ENCODE data around the gene PRADC1. TPM values are rescaled to one million over a fixed set of nuclear protein-coding genes. Genes with fewer than 3 reads are reported as not detected.

PRADC1 gene
- total RNA-seq, 1 donor from 2014 or later: 17.7 TPM

- Histone ChIP-seq H3K36me3 (ENCODE audit: control insufficient read depth in 3 of 3, insufficient read depth in 3 of 3, low read length in 3 of 3) (peaks cover 52 to 62% (median 61%) of the 10 kb centered on the region in 3 donors), H3K4me3 (ENCODE audit: low read length in 3 of 3) (no peak overlapping the region)
Observed at GRCh38 chr2:73253400-73253799, 20.4 kb upstream of the PRADC1 start.

GRCh38 chr2:73252238-73253027 lies 19.4 kb upstream of the PRADC1 start:
- no peaks in the 10 kb centered on the region for H3K9me3 ChIP-seq (ENCODE audit: control insufficient read depth in 3 of 3, low read length in 3 of 3)
- H3K9ac ChIP-seq (ENCODE audit: low read depth in 1 of 3, low read length in 3 of 3): no peak overlapping the region
- peaks cover 59 to 70% (median 69%) of the 10 kb centered on the region in 3 donors for H3K36me3 ChIP-seq (ENCODE audit: control insufficient read depth in 3 of 3, insufficient read depth in 3 of 3, low read length in 3 of 3)
- no peak overlapping the region for H3K27ac ChIP-seq (ENCODE audit: low read depth, low read length)
- H3K27me3 ChIP-seq (ENCODE audit: control insufficient read depth in 3 of 3, insufficient read depth in 3 of 3, low read length in 3 of 3): no peaks in the 10 kb centered on the region
- no peak overlapping the region for H3K4me3 ChIP-seq (ENCODE audit: low read length in 3 of 3)
- peaks cover 0 to 12% (median 2%) of the 10 kb centered on the region in 3 donors for H3K4me1 ChIP-seq (ENCODE audit: control insufficient read depth in 3 of 3, insufficient read depth in 3 of 3, low read length in 3 of 3)

More at GRCh38 chr2:73253400-73253799, 20.4 kb upstream of the PRADC1 start:
- Histone ChIP-seq H3K27me3 (ENCODE audit: control insufficient read depth in 3 of 3, insufficient read depth in 3 of 3, low read length in 3 of 3) (no peaks in the 10 kb centered on the region), H3K27ac (ENCODE audit: low read depth, low read length) (no peak overlapping the region), H3K9me3 (ENCODE audit: control insufficient read depth in 3 of 3, low read length in 3 of 3) (no peaks in the 10 kb centered on the region), H3K4me1 (ENCODE audit: control insufficient read depth in 3 of 3, insufficient read depth in 3 of 3, low read length in 3 of 3) (peaks cover 0 to 12% (median 2%) of the 10 kb centered on the region in 3 donors), H3K9ac (ENCODE audit: low read depth in 1 of 3, low read length in 3 of 3) (no peak overlapping the region)

GRCh38 chr2:73250872-73251846 lies 18.1 kb upstream of the PRADC1 start:
- H3K9me3 ChIP-seq (ENCODE audit: control insufficient read depth in 3 of 3, low read length in 3 of 3): no peaks in the 10 kb centered on the region
- H3K9ac ChIP-seq (ENCODE audit: low read depth in 1 of 3, low read length in 3 of 3): no peak overlapping the region
- H3K36me3 ChIP-seq (ENCODE audit: control insufficient read depth in 3 of 3, insufficient read depth in 3 of 3, low read length in 3 of 3): peaks cover 71 to 83% (median 81%) of the 10 kb centered on the region in 3 donors
- no peak overlapping the region for H3K4me3 ChIP-seq (ENCODE audit: low read length in 3 of 3)
- no peaks in the 10 kb centered on the region for H3K27me3 ChIP-seq (ENCODE audit: control insufficient read depth in 3 of 3, insufficient read depth in 3 of 3, low read length in 3 of 3)
- peaks cover 0 to 12% (median 2%) of the 10 kb centered on the region in 3 donors for H3K4me1 ChIP-seq (ENCODE audit: control insufficient read depth in 3 of 3, insufficient read depth in 3 of 3, low read length in 3 of 3)
- no peak overlapping the region for H3K27ac ChIP-seq (ENCODE audit: low read depth, low read length)

GRCh38 chr2:73249636-73250035 lies 16.6 kb upstream of the PRADC1 start:
- H3K4me3 ChIP-seq (ENCODE audit: low read length in 3 of 3): no peak overlapping the region
- H3K36me3 ChIP-seq (ENCODE audit: control insufficient read depth in 3 of 3, insufficient read depth in 3 of 3, low read length in 3 of 3): peaks cover 81 to 93% (median 92%) of the 10 kb centered on the region in 3 donors
- no peaks in the 10 kb centered on the region for H3K27me3 ChIP-seq (ENCODE audit: control insufficient read depth in 3 of 3, insufficient read depth in 3 of 3, low read length in 3 of 3)
- H3K4me1 ChIP-seq (ENCODE audit: control insufficient read depth in 3 of 3, insufficient read depth in 3 of 3, low read length in 3 of 3): peaks cover 0 to 12% (median 2%) of the 10 kb centered on the region in 3 donors
- no peaks in the 10 kb centered on the region for H3K9me3 ChIP-seq (ENCODE audit: control insufficient read depth in 3 of 3, low read length in 3 of 3)
- H3K9ac ChIP-seq (ENCODE audit: low read depth in 1 of 3, low read length in 3 of 3): no peak overlapping the region
- H3K27ac ChIP-seq (ENCODE audit: low read depth, low read length): no peak overlapping the region

GRCh38 chr2:73246850-73247249 lies 13.8 kb upstream of the PRADC1 start:
- Histone ChIP-seq H3K36me3 (ENCODE audit: control insufficient read depth in 3 of 3, insufficient read depth in 3 of 3, low read length in 3 of 3) (peaks cover 75 to 91% (median 88%) of the 10 kb centered on the region in 3 donors), H3K27ac (ENCODE audit: low read depth, low read length) (no peak overlapping the region), H3K4me1 (ENCODE audit: control insufficient read depth in 3 of 3, insufficient read depth in 3 of 3, low read length in 3 of 3) (peaks cover 0 to 12% (median 2%) of the 10 kb centered on the region in 3 donors), H3K9me3 (ENCODE audit: control insufficient read depth in 3 of 3, low read length in 3 of 3) (no peaks in the 10 kb centered on the region), H3K9ac (ENCODE audit: low read depth in 1 of 3, low read length in 3 of 3) (no peak overlapping the region), H3K4me3 (ENCODE audit: low read length in 3 of 3) (no peak overlapping the region), H3K27me3 (ENCODE audit: control insufficient read depth in 3 of 3, insufficient read depth in 3 of 3, low read length in 3 of 3) (no peaks in the 10 kb centered on the region)

- no peak overlapping the region for H3K27ac ChIP-seq (ENCODE audit: low read depth, low read length)
- no peaks in the 10 kb centered on the region for H3K27me3 ChIP-seq (ENCODE audit: control insufficient read depth in 3 of 3, insufficient read depth in 3 of 3, low read length in 3 of 3)
- H3K9me3 ChIP-seq (ENCODE audit: control insufficient read depth in 3 of 3, low read length in 3 of 3): no peaks in the 10 kb centered on the region
- H3K36me3 ChIP-seq (ENCODE audit: control insufficient read depth in 3 of 3, insufficient read depth in 3 of 3, low read length in 3 of 3): peaks cover 58 to 81% (median 71%) of the 10 kb centered on the region in 3 donors
- no peak overlapping the region for H3K4me3 ChIP-seq (ENCODE audit: low read length in 3 of 3)
- H3K9ac ChIP-seq (ENCODE audit: low read depth in 1 of 3, low read length in 3 of 3): no peak overlapping the region
- peaks cover 0 to 4% (median 0%) of the 10 kb centered on the region in 3 donors for H3K4me1 ChIP-seq (ENCODE audit: control insufficient read depth in 3 of 3, insufficient read depth in 3 of 3, low read length in 3 of 3)
Observed at GRCh38 chr2:73244580-73244979, 11.5 kb upstream of the PRADC1 start.

GRCh38 chr2:73243884-73244570 lies 11.0 kb upstream of the PRADC1 start:
- H3K9me3 ChIP-seq (ENCODE audit: control insufficient read depth in 3 of 3, low read length in 3 of 3): no peaks in the 10 kb centered on the region
- no peak overlapping the region for H3K9ac ChIP-seq (ENCODE audit: low read depth in 1 of 3, low read length in 3 of 3)
- H3K4me3 ChIP-seq (ENCODE audit: low read length in 3 of 3): no peak overlapping the region
- no peaks in the 10 kb centered on the region for H3K27me3 ChIP-seq (ENCODE audit: control insufficient read depth in 3 of 3, insufficient read depth in 3 of 3, low read length in 3 of 3)
- H3K4me1 ChIP-seq (ENCODE audit: control insufficient read depth in 3 of 3, insufficient read depth in 3 of 3, low read length in 3 of 3): peaks cover 3 to 8% (median 3%) of the 10 kb centered on the region in 3 donors
- no peak overlapping the region for H3K27ac ChIP-seq (ENCODE audit: low read depth, low read length)
- peaks cover 56 to 81% (median 66%) of the 10 kb centered on the region in 3 donors for H3K36me3 ChIP-seq (ENCODE audit: control insufficient read depth in 3 of 3, insufficient read depth in 3 of 3, low read length in 3 of 3)

- H3K9me3 ChIP-seq (ENCODE audit: control insufficient read depth in 3 of 3, low read length in 3 of 3): no peaks in the 10 kb centered on the region
- peaks cover 27 to 40% (median 33%) of the 10 kb centered on the region in 3 donors for H3K4me1 ChIP-seq (ENCODE audit: control insufficient read depth in 3 of 3, insufficient read depth in 3 of 3, low read length in 3 of 3)
- H3K4me3 ChIP-seq (ENCODE audit: low read length in 3 of 3): no peak overlapping the region
- H3K27ac ChIP-seq (ENCODE audit: low read depth, low read length): no peak overlapping the region
- H3K9ac ChIP-seq (ENCODE audit: low read depth in 1 of 3, low read length in 3 of 3): no peak overlapping the region
- H3K36me3 ChIP-seq (ENCODE audit: control insufficient read depth in 3 of 3, insufficient read depth in 3 of 3, low read length in 3 of 3): peaks cover 18 to 44% (median 30%) of the 10 kb centered on the region in 3 donors
- H3K27me3 ChIP-seq (ENCODE audit: control insufficient read depth in 3 of 3, insufficient read depth in 3 of 3, low read length in 3 of 3): no peaks in the 10 kb centered on the region
Observed at GRCh38 chr2:73239776-73240175, 6.7 kb upstream of the PRADC1 start.

- Histone ChIP-seq H3K36me3 (ENCODE audit: control insufficient read depth in 3 of 3, insufficient read depth in 3 of 3, low read length in 3 of 3) (peaks cover 10 to 36% (median 22%) of the 10 kb centered on the region in 3 donors), H3K4me1 (ENCODE audit: control insufficient read depth in 3 of 3, insufficient read depth in 3 of 3, low read length in 3 of 3) (peaks cover 28 to 47% (median 35%) of the 10 kb centered on the region in 3 donors), H3K9ac (ENCODE audit: low read depth in 1 of 3, low read length in 3 of 3) (peak overlapping the region in 1 of 3 donors; percentile 44), H3K27me3 (ENCODE audit: control insufficient read depth in 3 of 3, insufficient read depth in 3 of 3, low read length in 3 of 3) (no peaks in the 10 kb centered on the region), H3K4me3 (ENCODE audit: low read length in 3 of 3) (no peak overlapping the region), H3K9me3 (ENCODE audit: control insufficient read depth in 3 of 3, low read length in 3 of 3) (no peaks in the 10 kb centered on the region), H3K27ac (ENCODE audit: low read depth, low read length) (no peak overlapping the region)
Observed at GRCh38 chr2:73238976-73239375, 5.9 kb upstream of the PRADC1 start.
